Osteoblast (primary cell): ENCODE measurements around the gene FARP1. TPM values are rescaled to one million over a fixed set of nuclear protein-coding genes. Genes with fewer than 3 reads are reported as not detected.
"Not testable (repeated sequence)": the region's sequence is repeated elsewhere in the genome, so short reads cannot be mapped to it uniquely, and the experiment has no call there.

Source experiments
- DNase-seq: peaks from one replicate; pipeline ENCODE4 v3.0.0; 2011; ENCODE audit warnings: low spot score, mixed read lengths; ENCODE audit not compliant: insufficient read length; ENCODE audit errors: missing footprints
- H2AFZ ChIP-seq: 2 replicates; pipeline ENCODE4 v1.6.0; 2011; ENCODE audit warnings: mild to moderate bottlenecking, low read length
- H3K27ac ChIP-seq: 2 replicates; pipeline ENCODE4 v1.5.1; 2011; ENCODE audit warnings: mild to moderate bottlenecking, low read depth, low read length, moderate library complexity
- H3K27me3 ChIP-seq: 2 replicates; pipeline ENCODE4 v1.6.0; 2012; ENCODE audit warnings: mild to moderate bottlenecking, control low read depth, inconsistent platforms, low read length, moderate library complexity; ENCODE audit not compliant: insufficient read depth
- H3K36me3 ChIP-seq: 2 replicates; pipeline ENCODE4 v1.5.1; 2011; ENCODE audit warnings: mild to moderate bottlenecking, low read length, control low read depth, moderate library complexity; ENCODE audit not compliant: insufficient read depth
- H3K4me1 ChIP-seq: 2 replicates; pipeline ENCODE4 v1.5.1; 2011; ENCODE audit warnings: mild to moderate bottlenecking, low read length, control low read depth, moderate library complexity; ENCODE audit not compliant: insufficient read depth
- H3K4me2 ChIP-seq: 2 replicates; pipeline ENCODE4 v1.6.0; 2011; ENCODE audit warnings: mild to moderate bottlenecking, low read length; ENCODE audit not compliant: insufficient read depth
- H3K4me3 ChIP-seq: fragments of 200-600 bp; sonication (generic); 3 replicates; pipeline ENCODE4 v1.5.1; 2012; ENCODE audit warnings: mild to moderate bottlenecking, low read length, inconsistent platforms; ENCODE audit not compliant: insufficient read depth
- H3K79me2 ChIP-seq: 2 replicates; pipeline ENCODE4 v1.6.0; 2012; ENCODE audit warnings: mild to moderate bottlenecking, low read length, control low read depth, inconsistent platforms; ENCODE audit not compliant: insufficient read depth
- H3K9me3 ChIP-seq: 2 replicates; pipeline ENCODE4 v1.5.1; 2011; ENCODE audit warnings: low read depth, low read length, control low read depth
- H4K20me1 ChIP-seq: 2 replicates; pipeline ENCODE4 v1.6.0; 2012; ENCODE audit warnings: mild to moderate bottlenecking, low read length, control low read depth; ENCODE audit not compliant: insufficient read depth
- CTCF ChIP-seq: IDR thresholded peaks from 2 replicates; pipeline ENCODE4 v1.5.1; 2011; ENCODE audit warnings: mild to moderate bottlenecking, low read depth, low read length, moderate library complexity; ENCODE audit errors: extremely low read depth
- total RNA-seq: library from RNA; depleted of rRNA; stranded (reverse); fragments of >200 nt; gene quantifications from 2 replicates; pipeline ENCODE4 v1.2.3, GENCODE V29; 2012

Gene FARP1
- total RNA-seq, 1 donor: 36.2 TPM

GRCh38 chr13:98366010-98366409, 223.1 kb downstream of the FARP1 start:
- no peak overlapping the region for H3K27ac ChIP-seq
- peaks cover 26% of the 10 kb centered on the region for H3K79me2 ChIP-seq
- no peak overlapping the region for H2AFZ ChIP-seq
- H3K27me3 ChIP-seq: no peaks in the 10 kb centered on the region
- H3K36me3 ChIP-seq: peaks cover 15% of the 10 kb centered on the region
- H4K20me1 ChIP-seq: peaks cover 16% of the 10 kb centered on the region
- no peak for TF ChIP-seq CTCF
- H3K9me3 ChIP-seq: no peaks in the 10 kb centered on the region
- no peak for DNase-seq
- no peak overlapping the region for H3K4me3 ChIP-seq
- H3K4me1 ChIP-seq: peaks cover 6% of the 10 kb centered on the region
- no peak overlapping the region for H3K4me2 ChIP-seq

- Histone ChIP-seq H3K79me2 (peaks cover 22% of the 10 kb centered on the region), H3K4me3 (no peak overlapping the region), H2AFZ (no peak overlapping the region), H4K20me1 (peaks cover 14% of the 10 kb centered on the region), H3K4me2 (no peak overlapping the region), H3K9me3 (no peaks in the 10 kb centered on the region), H3K27me3 (no peaks in the 10 kb centered on the region), H3K27ac (no peak overlapping the region), H3K4me1 (peaks cover 9% of the 10 kb centered on the region), H3K36me3 (peaks cover 15% of the 10 kb centered on the region)
- TF ChIP-seq CTCF: no peak
- no peak for DNase-seq
Measured at GRCh38 chr13:98366443-98366842, 223.5 kb downstream of the FARP1 start.

GRCh38 chr13:98366959-98367358, 224.1 kb downstream of the FARP1 start:
- H3K4me2 ChIP-seq: no peak overlapping the region
- H3K27me3 ChIP-seq: no peaks in the 10 kb centered on the region

GRCh38 chr13:98368019-98368418, 225.1 kb downstream of the FARP1 start:
- H3K4me2 ChIP-seq: no peak overlapping the region
- H2AFZ ChIP-seq: no peak overlapping the region
- H3K79me2 ChIP-seq: peaks cover 14% of the 10 kb centered on the region
- peaks cover 14% of the 10 kb centered on the region for H4K20me1 ChIP-seq
- H3K9me3 ChIP-seq: no peaks in the 10 kb centered on the region
- H3K4me1 ChIP-seq: peaks cover 12% of the 10 kb centered on the region
- no peak overlapping the region for H3K4me3 ChIP-seq
- TF ChIP-seq CTCF: no peak
- H3K36me3 ChIP-seq: peaks cover 23% of the 10 kb centered on the region
- no peaks in the 10 kb centered on the region for H3K27me3 ChIP-seq
- H3K27ac ChIP-seq: no peak overlapping the region
- no peak for DNase-seq

More at GRCh38 chr13:98366959-98367358, 224.1 kb downstream of the FARP1 start:
- Histone ChIP-seq H2AFZ (no peak overlapping the region), H3K79me2 (peaks cover 20% of the 10 kb centered on the region), H3K9me3 (no peaks in the 10 kb centered on the region), H3K36me3 (peaks cover 15% of the 10 kb centered on the region), H3K4me1 (peaks cover 12% of the 10 kb centered on the region), H3K27ac (no peak overlapping the region), H4K20me1 (peaks cover 11% of the 10 kb centered on the region), H3K4me3 (no peak overlapping the region)
- TF ChIP-seq CTCF: no peak
- no peak for DNase-seq

- Histone ChIP-seq H4K20me1 (peaks cover 11% of the 10 kb centered on the region), H3K36me3 (peaks cover 23% of the 10 kb centered on the region), H3K79me2 (peaks cover 14% of the 10 kb centered on the region), H3K4me1 (peaks cover 12% of the 10 kb centered on the region)
- not testable (repeated sequence) for H3K4me3 ChIP-seq, H3K9me3 ChIP-seq, H3K4me2 ChIP-seq, H3K27ac ChIP-seq, H3K27me3 ChIP-seq, DNase-seq, H2AFZ ChIP-seq
Measured at GRCh38 chr13:98369520-98369919, 226.6 kb downstream of the FARP1 start.
